Thoracic aorta (tissue), 2 donors: ENCODE measurements around the gene PRICKLE3. TPM values are rescaled to one million over a fixed set of nuclear protein-coding genes. Genes with fewer than 3 reads are reported as not detected.

ENCODE experiments used
- ATAC-seq: fragments of 150-250 bp; one replicate; pipeline ENCODE4 v1.8.0; 2017; ENCODE audit warnings: low read depth; ENCODE audit not compliant: insufficient number of reproducible peaks, low FRiP score
- DNase-seq: peaks from one replicate; pipeline ENCODE4 v3.0.0-alpha.2; 2020; ENCODE audit warnings: low spot score
- H3K27ac ChIP-seq, 2 donors: fragments of 200-600 bp; sonication (generic); 1 replicate in 1 of 2; 2 replicates in 1 of 2; pipeline ENCODE4 v1.5.1; 2016; ENCODE audit warnings: mild to moderate bottlenecking in 2 of 2, moderate library complexity in 2 of 2
- H3K27me3 ChIP-seq: fragments of 200-600 bp; sonication (generic); replicated peaks from 2 replicates; pipeline ENCODE4 v1.6.0; 2016; ENCODE audit warnings: mild to moderate bottlenecking; ENCODE audit not compliant: insufficient read depth
- H3K36me3 ChIP-seq: fragments of 200-600 bp; sonication (generic); one replicate; pipeline ENCODE4 v1.5.1; 2016
- H3K4me1 ChIP-seq, 2 donors: fragments of 200-600 bp; sonication (generic); 1 replicate in 1 of 2; 2 replicates in 1 of 2; pipeline versions ENCODE4 v1.5.1 to v1.6.0; 2016; ENCODE audit warnings: low read depth in 2 of 2, mild to moderate bottlenecking in 1 of 2; ENCODE audit not compliant: control insufficient read depth in 1 of 2
- H3K4me3 ChIP-seq: fragments of 200-600 bp; sonication (generic); 2 replicates; pipeline ENCODE4 v1.5.1; 2016; ENCODE audit warnings: mild to moderate bottlenecking
- H3K9me3 ChIP-seq: fragments of 200-600 bp; sonication (generic); 2 replicates; pipeline ENCODE4 v1.5.1; 2016
- total RNA-seq, 2 donors: library from RNA; depleted of rRNA; stranded (reverse); fragments of >200 nt; gene quantifications; one replicate each; pipeline versions ENCODE4 v1.1.0 to v1.2.3, GENCODE V29; 2016
- TF ChIP-seq, protein P1 (sequence below): fragments of 200-600 bp; sonication (generic); IDR thresholded peaks from one replicate; pipeline ENCODE4 v1.5.1; 2019; ENCODE audit warnings: antibody characterized with exemption

Gene PRICKLE3
- total RNA-seq, 2 donors from 2014 or later: 21.4 to 46.7 TPM

GRCh38 chrX:49206543-49206942, 20.4 kb upstream of the PRICKLE3 start:
- H3K4me3 ChIP-seq: no peak overlapping the region
- H3K36me3 ChIP-seq: no peaks in the 10 kb centered on the region
- no peaks in the 10 kb centered on the region for H3K27me3 ChIP-seq
- no peak for ATAC-seq
- no peaks in the 10 kb centered on the region for H3K4me1 ChIP-seq
- no peak overlapping the region for H3K27ac ChIP-seq
- DNase-seq: no peak
- TF ChIP-seq, protein P1, sequence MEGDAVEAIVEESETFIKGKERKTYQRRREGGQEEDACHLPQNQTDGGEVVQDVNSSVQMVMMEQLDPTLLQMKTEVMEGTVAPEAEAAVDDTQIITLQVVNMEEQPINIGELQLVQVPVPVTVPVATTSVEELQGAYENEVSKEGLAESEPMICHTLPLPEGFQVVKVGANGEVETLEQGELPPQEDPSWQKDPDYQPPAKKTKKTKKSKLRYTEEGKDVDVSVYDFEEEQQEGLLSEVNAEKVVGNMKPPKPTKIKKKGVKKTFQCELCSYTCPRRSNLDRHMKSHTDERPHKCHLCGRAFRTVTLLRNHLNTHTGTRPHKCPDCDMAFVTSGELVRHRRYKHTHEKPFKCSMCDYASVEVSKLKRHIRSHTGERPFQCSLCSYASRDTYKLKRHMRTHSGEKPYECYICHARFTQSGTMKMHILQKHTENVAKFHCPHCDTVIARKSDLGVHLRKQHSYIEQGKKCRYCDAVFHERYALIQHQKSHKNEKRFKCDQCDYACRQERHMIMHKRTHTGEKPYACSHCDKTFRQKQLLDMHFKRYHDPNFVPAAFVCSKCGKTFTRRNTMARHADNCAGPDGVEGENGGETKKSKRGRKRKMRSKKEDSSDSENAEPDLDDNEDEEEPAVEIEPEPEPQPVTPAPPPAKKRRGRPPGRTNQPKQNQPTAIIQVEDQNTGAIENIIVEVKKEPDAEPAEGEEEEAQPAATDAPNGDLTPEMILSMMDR: no peak
- H3K9me3 ChIP-seq: no peaks in the 10 kb centered on the region

- H3K4me3 ChIP-seq: no peak overlapping the region
- H3K9me3 ChIP-seq: no peaks in the 10 kb centered on the region
- no peak for DNase-seq
- no peaks in the 10 kb centered on the region for H3K27me3 ChIP-seq
- peaks cover 3 to 5% of the 10 kb centered on the region in 2 donors for H3K4me1 ChIP-seq
- TF ChIP-seq, protein P1: no peak
- no peak for ATAC-seq
- H3K27ac ChIP-seq: no peak overlapping the region
- H3K36me3 ChIP-seq: no peaks in the 10 kb centered on the region
Measured at GRCh38 chrX:49205443-49205842, 19.3 kb upstream of the PRICKLE3 start.

- Histone ChIP-seq H3K9me3 (no peaks in the 10 kb centered on the region), H3K36me3 (no peaks in the 10 kb centered on the region), H3K27me3 (no peaks in the 10 kb centered on the region), H3K4me1 (peaks cover 4 to 8% of the 10 kb centered on the region in 2 donors), H3K27ac (no peak overlapping the region), H3K4me3 (no peak overlapping the region)
- DNase-seq: no peak
- TF ChIP-seq, protein P1: no peak
- ATAC-seq: no peak
Measured at GRCh38 chrX:49204709-49205108, 18.5 kb upstream of the PRICKLE3 start.

DNA sequence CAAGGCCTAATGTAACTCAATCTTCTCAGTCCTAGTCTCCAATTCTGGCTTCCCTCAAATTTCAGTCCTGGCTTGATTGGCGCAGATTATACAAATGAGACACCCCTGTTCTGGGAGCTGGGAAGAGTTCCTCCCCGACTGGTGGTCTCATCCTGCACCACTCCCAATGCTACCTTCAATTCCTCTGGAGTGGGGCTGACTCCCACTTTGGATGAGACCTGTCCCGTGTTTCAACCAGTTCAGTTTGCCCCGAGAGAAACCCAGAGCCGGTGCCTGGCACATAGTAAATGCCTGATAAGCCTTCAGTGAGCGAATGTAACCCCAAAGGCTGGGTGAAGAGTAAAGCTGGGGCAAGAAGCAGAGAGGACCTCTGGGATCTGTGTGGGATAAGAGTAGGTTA, 17.8 kb upstream of the PRICKLE3 start:
- H3K27me3 ChIP-seq: no peaks in the 10 kb centered on the region
- DNase-seq: no peak

DNA sequence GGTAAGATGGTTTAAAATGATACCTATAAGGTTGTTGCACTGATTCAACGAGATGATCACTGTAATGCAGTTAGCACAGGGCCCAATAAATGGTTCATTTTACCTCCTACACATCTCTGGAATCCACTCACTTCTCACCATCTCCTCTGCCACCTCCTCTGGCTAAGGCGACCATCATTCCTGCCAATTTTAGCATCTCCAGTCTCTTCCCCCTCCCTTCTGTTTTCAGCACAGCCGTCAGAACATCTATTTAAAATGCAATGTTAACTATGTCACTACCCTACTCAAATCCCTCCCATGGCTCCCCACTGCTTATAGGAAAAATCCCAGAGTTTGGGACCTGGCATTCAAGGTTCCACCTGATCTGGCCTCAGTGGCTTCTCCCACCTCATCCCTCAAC, 17.4 kb upstream of the PRICKLE3 start:
- ATAC-seq: no peak
- Histone ChIP-seq H3K4me1 (peaks cover 4 to 11% of the 10 kb centered on the region in 2 donors), H3K36me3 (no peaks in the 10 kb centered on the region), H3K9me3 (no peaks in the 10 kb centered on the region), H3K27ac (no peak overlapping the region), H3K27me3 (no peaks in the 10 kb centered on the region), H3K4me3 (no peak overlapping the region)
- TF ChIP-seq, protein P1: no peak
- no peak for DNase-seq

More for the DNA sequence above, 17.8 kb upstream of the PRICKLE3 start:
- H3K4me1 ChIP-seq: peaks cover 4 to 11% of the 10 kb centered on the region in 2 donors
- H3K27ac ChIP-seq: no peak overlapping the region
- TF ChIP-seq, protein P1: no peak
- H3K36me3 ChIP-seq: no peaks in the 10 kb centered on the region
- no peaks in the 10 kb centered on the region for H3K9me3 ChIP-seq
- ATAC-seq: no peak
- H3K4me3 ChIP-seq: no peak overlapping the region
